Pons (tissue), 1 donor: ENCODE results near the gene LRRN4.

Experiments
- DNase-seq: peaks from one replicate; pipeline ENCODE4 v3.0.0-alpha.2; 2016; ENCODE audit warnings: low spot score

Gene LRRN4

GRCh38 chr20:6053776-6054688, at the start of gene LRRN4:
LRRN4 (minus strand) TSS chr20:6054060; CDS start chr20:6052799, 1,261 bp downstream.
- no peak for DNase-seq

GRCh38 chr20:6103301-6103700, 49.4 kb upstream of the LRRN4 start:
- DNase-seq: no peak

- no peak for DNase-seq
Observed at GRCh38 chr20:6101346-6101745, 47.5 kb upstream of the LRRN4 start.

GRCh38 chr20:6100246-6100645, 46.4 kb upstream of the LRRN4 start:
- no peak for DNase-seq

- DNase-seq: no peak
Observed at GRCh38 chr20:6099819-6100218, 46.0 kb upstream of the LRRN4 start.

GRCh38 chr20:6095409-6095808, 41.5 kb upstream of the LRRN4 start:
- DNase-seq: no peak

GRCh38 chr20:6094565-6094964, 40.7 kb upstream of the LRRN4 start:
- DNase-seq: no peak

GRCh38 chr20:6094063-6094462, 40.2 kb upstream of the LRRN4 start:
- DNase-seq: no peak

- DNase-seq: no peak
Observed at GRCh38 chr20:6091661-6092060, 37.8 kb upstream of the LRRN4 start.

- no peak for DNase-seq
Observed at GRCh38 chr20:6086868-6087267, 33.0 kb upstream of the LRRN4 start.

GRCh38 chr20:6083926-6084325, 30.1 kb upstream of the LRRN4 start:
- DNase-seq: no peak

- no peak for DNase-seq
Observed at GRCh38 chr20:6081236-6081635, 27.4 kb upstream of the LRRN4 start.

- peak; percentile 14 for DNase-seq
Observed at GRCh38 chr20:6079016-6079415, 25.2 kb upstream of the LRRN4 start.

- peak; percentile 52 for DNase-seq
Observed at GRCh38 chr20:6075428-6076219, 21.8 kb upstream of the LRRN4 start.

GRCh38 chr20:6074784-6075183, 20.9 kb upstream of the LRRN4 start:
- no peak for DNase-seq

- DNase-seq: no peak
Observed at GRCh38 chr20:6074145-6074561, 20.3 kb upstream of the LRRN4 start.

- no peak for DNase-seq
Observed at GRCh38 chr20:6070829-6071695, 17.2 kb upstream of the LRRN4 start.

GRCh38 chr20:6069669-6070068, 15.8 kb upstream of the LRRN4 start:
- DNase-seq: no peak

GRCh38 chr20:6067763-6068318, 14.0 kb upstream of the LRRN4 start:
- no peak for DNase-seq

GRCh38 chr20:6066582-6066981, 12.7 kb upstream of the LRRN4 start:
- DNase-seq: no peak

- DNase-seq: no peak
Observed at GRCh38 chr20:6061544-6061943, 7.7 kb upstream of the LRRN4 start.

- DNase-seq: no peak
Observed at GRCh38 chr20:6060213-6060612, 6.4 kb upstream of the LRRN4 start.
